Activated naive CD8-positive, alpha-beta T cell treated with anti-CD3 and anti-CD28 coated beads, Interleukin-2, amount 10 ng/mL, durations not matched to agents 7 days and 5 days (primary cell): Measurements from ENCODE around the gene TMC4. TPM values are rescaled to one million over a fixed set of nuclear protein-coding genes. Genes with fewer than 3 reads are reported as not detected.

Source experiments
- ATAC-seq: fragments of 150-1000 bp; cut with Tn5 transposase; one replicate; pipeline ENCODE4 v1.10.0; 2021; ENCODE audit warnings: low read depth, moderate library complexity
- POLR2A ChIA-PET: fragments of 350-600 bp; sonication (Branson Sonifier 250); formaldehyde crosslinking; loops from one replicate; lab custom pipeline; 2021; ENCODE audit warnings: antibody characterized with exemption; lab: Charles Lee
- DNase-seq: peaks from one replicate; pipeline ENCODE4 v3.0.0; 2021
- H3K27ac Mint-ChIP-seq: one replicate; pipeline ENCODE4 v1.8.0; 2022; ENCODE audit warnings: mild to moderate bottlenecking, mixed read lengths
- H3K27me3 Mint-ChIP-seq: one replicate; pipeline ENCODE4 v1.8.0; 2022; ENCODE audit warnings: mild to moderate bottlenecking, moderate library complexity, mixed read lengths
- H3K36me3 Mint-ChIP-seq: one replicate; pipeline ENCODE4 v1.8.0; 2021; ENCODE audit warnings: mild to moderate bottlenecking, mixed read lengths
- H3K4me1 Mint-ChIP-seq: one replicate; pipeline ENCODE4 v1.8.0; 2021; ENCODE audit warnings: mixed read lengths
- H3K4me3 Mint-ChIP-seq: one replicate; pipeline ENCODE4 v1.8.0; 2022; ENCODE audit warnings: mild to moderate bottlenecking, moderate library complexity, mixed read lengths
- H3K9me3 Mint-ChIP-seq: one replicate; pipeline ENCODE4 v1.8.0; 2021; ENCODE audit warnings: mixed read lengths
- total RNA-seq, 2 experiments: library from RNA; stranded (reverse); gene quantifications; one replicate each; pipeline ENCODE4 v1.2.3, GENCODE V29; 2021

TMC4 gene
- total RNA-seq, 2 experiments from 2014 or later = 1.7 to 3.0 TPM

DNA sequence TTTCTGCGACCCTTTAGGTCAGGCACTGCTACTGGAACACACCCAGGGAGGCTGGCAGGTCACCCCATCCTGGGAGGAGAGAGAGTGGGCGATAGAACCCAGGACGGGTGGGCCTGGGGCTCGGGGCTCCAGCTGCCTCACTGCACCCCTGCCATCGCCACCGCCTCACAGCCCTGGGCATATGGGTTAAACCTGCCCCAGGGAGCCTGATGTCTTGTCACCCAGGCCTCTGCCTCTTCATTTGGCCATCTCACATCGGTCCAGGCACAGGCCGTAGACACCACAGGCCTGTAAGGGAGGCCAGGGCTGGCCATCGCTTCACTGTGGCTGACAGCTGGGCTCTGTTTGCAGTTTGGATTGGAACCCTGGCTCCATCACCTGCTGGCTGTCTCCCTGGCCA is 47.2 kb downstream of the TMC4 start:
- Mint-ChIP-seq H3K27ac (no peak overlapping the region), H3K9me3 (no peaks in the 10 kb centered on the region), H3K4me1 (no peaks in the 10 kb centered on the region), H3K27me3 (no peaks in the 10 kb centered on the region), H3K36me3 (peaks cover 6% of the 10 kb centered on the region), H3K4me3 (no peak overlapping the region)
- DNase-seq = no peak
- no peak for ATAC-seq
- POLR2A ChIA-PET = no interaction called here

DNA sequence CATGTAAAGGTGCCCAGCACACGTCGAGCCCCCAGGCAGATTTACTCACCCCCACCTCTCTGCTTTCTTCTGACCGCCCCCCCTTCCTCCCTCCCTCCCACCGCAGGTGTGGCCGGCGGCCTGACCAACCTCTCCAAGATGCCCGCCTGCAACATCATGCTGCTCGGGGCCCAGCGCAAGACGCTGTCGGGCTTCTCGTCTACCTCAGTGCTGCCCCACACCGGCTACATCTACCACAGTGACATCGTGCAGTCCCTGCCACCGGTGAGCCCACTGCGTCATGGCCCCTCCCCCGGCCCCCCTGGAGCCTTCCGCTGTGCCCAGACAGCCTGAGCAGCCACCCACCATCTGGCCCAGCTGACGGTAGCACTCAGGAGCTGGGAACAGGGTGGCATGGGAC is 48.6 kb downstream of the TMC4 start:
- DNase-seq (no peak), ATAC-seq (no peak)
- Mint-ChIP-seq H3K27me3 (no peaks in the 10 kb centered on the region), H3K4me3 (no peak overlapping the region), H3K9me3 (no peaks in the 10 kb centered on the region), H3K36me3 (peaks cover 6% of the 10 kb centered on the region), H3K4me1 (no peaks in the 10 kb centered on the region), H3K27ac (no peak overlapping the region)
- POLR2A ChIA-PET = no interaction called here

DNA sequence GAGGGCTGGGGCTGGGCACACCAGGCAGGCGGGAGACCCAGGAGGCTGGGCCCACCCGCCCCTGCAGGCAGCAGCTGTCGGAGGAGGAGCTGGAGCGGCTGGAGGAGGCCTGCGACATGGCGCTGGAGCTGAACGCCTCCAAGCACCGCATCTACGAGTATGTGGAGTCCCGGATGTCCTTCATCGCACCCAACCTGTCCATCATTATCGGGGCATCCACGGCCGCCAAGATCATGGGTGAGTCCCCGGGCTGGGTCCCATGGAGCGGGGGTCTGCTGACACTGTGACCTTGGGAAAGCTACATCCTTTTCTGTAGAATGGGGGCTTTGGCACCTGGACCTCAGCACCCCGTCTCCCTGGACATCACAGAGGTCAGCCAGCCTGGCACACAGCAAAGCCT is 49.3 kb downstream of the TMC4 start:
- H3K36me3 Mint-ChIP-seq = peaks cover 6% of the 10 kb centered on the region
- no peaks in the 10 kb centered on the region for H3K9me3 Mint-ChIP-seq
- ATAC-seq = no peak
- H3K27me3 Mint-ChIP-seq = no peaks in the 10 kb centered on the region
- DNase-seq = no peak
- POLR2A ChIA-PET = no interaction called here
- H3K4me3 Mint-ChIP-seq = no peak overlapping the region
- H3K4me1 Mint-ChIP-seq = no peaks in the 10 kb centered on the region
- H3K27ac Mint-ChIP-seq = no peak overlapping the region

DNA sequence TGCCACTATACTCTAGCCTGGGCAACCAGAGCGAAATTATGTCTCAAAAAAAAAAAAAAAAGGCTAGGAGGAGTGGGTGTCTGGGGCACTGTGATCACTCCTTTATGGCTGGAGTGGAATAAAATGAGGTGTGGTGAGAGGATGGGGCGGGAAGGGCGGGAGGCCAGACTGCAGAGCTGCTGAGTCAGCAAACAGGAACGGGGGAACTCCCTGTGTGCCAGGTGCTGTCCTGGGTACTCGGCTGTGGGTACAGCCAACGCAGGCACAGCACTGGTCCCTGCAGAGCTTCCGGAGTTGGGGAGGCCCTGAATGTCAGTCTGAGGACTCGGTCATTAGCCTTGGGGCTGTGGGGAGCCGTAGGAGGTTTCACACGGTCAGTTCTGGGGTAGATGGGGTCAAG is 51.7 kb downstream of the TMC4 start:
- Mint-ChIP-seq H3K27ac (no peak overlapping the region), H3K9me3 (no peaks in the 10 kb centered on the region), H3K27me3 (no peaks in the 10 kb centered on the region), H3K4me1 (peaks cover 13% of the 10 kb centered on the region), H3K4me3 (no peak overlapping the region), H3K36me3 (peaks cover 8% of the 10 kb centered on the region)
- DNase-seq (no peak), ATAC-seq (no peak)
- POLR2A ChIA-PET = no interaction called here

DNA sequence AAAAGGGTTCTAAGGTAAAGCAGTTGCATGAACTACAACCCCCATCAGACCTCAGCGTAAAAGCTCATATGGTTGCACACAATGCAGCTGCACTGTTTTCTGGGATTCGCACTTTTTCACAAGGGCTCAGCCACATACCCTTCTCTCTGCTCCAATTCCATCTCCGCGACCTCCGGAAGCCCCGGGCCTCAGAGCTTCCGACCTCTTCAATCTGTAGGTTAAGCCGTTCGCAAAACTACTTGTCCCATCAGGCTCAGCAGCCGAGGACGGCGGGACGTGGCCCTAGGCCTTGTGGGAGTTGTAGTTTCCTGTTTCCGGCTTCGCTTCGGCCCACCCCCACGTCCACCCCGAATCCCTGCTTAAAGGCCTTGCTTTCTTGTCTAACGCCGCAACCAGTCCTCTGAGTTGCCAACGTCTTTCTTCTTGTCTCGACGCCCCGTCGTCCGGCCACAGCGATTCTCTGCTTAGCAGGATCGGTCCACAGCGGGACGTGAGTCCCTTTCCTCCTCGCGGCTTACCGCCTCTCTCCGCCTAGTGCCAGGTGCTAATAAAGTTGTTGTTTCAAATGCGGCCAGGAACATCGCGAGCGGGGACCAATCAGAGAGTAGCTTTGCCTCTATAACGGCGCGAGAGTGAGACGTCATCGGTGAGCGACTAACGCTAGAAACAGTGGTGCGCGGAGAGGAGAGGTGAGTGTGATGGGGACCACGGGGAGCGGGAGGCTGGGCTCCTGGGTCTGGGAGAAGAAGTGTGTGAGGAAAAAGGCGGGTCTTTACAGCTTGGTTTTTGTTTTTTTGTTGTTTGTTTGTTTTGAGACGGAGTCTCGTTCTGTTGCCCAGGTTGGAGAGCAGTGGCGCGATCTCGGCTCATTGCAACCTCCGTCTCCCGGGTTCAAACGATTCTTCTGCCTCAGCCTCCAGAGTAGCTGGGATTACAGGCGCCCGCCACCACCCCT is 57.6 kb downstream of the TMC4 start, which contains the start of the genes PRPF31 and TFPT:
Gene PRPF31 (plus strand): TSS at position 646 of the 955 bp plus-strand sequence. CDS start 2,525 bp downstream, outside the sequence.
Gene TFPT (minus strand): TSS at position 549 of the 955 bp plus-strand sequence. CDS start 388 bp downstream, at position 161.
- Mint-ChIP-seq H3K27ac (peak within 1 kb of the TSS; percentile 91), H3K4me1 (peaks cover 28% of the 10 kb centered on the region), H3K27me3 (no peaks in the 10 kb centered on the region), H3K9me3 (no peaks in the 10 kb centered on the region), H3K4me3 (peak within 1 kb of the TSS; percentile 95), H3K36me3 (peaks cover 16% of the 10 kb centered on the region)
- POLR2A ChIA-PET = interaction anchor here (0.6 to 3.0 kb wide), 16 partner anchors 11 to 346 kb away, joined by 3 to 38 read pairs (median 6); partner anchors contain the start of genes CNOT3, LENG1, LENG8 and MBOAT7
- peak; percentile 89 for DNase-seq
- ATAC-seq = peak; percentile 86

DNA sequence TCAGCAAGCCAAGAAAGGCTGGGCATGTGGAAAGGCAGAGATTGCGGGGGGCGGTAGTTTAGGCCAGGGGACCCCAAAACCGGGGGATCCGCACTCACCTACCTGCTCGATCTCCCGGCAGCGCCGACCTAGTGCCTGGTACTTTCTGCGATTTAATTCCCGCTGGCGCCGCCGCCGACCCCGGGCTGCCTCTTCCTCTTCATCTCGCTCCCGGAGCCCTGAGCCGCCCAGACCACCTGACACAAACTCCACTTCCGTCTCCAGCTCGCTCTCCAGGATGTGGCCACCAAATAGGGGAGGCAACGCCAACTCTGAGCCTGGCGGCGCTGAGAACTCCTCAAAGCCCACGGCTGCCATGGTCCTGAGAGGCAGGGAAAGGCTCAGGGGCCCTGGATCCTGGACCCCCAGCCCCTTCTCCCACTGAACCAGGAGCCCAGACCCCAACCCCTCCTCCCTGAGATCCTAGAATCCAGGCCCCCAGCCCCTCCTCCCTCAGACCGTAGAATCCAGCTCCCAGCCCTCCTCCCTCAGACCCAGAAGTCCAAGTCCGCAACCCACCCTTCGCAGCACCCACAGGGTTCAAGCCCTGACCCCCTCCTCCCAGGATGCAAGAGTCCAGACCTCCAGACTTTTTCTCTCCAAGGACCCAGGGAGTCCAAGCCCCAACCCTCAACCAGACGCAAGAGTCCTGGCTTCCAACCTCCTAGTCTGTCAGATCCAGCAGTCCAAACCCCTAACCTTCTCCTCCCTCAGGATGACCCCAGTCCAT is 58.4 kb downstream of the TMC4 start:
- DNase-seq = peak; percentile 71
- no peaks in the 10 kb centered on the region for H3K27me3 Mint-ChIP-seq
- H3K27ac Mint-ChIP-seq = peak overlapping the region; percentile 91
- no peaks in the 10 kb centered on the region for H3K9me3 Mint-ChIP-seq
- peaks cover 18% of the 10 kb centered on the region for H3K36me3 Mint-ChIP-seq
- POLR2A ChIA-PET = interaction anchor here (0.6 to 3.0 kb wide), 15 partner anchors 11 to 347 kb away, joined by 3 to 38 read pairs (median 7); partner anchors contain the start of genes CNOT3, LENG1, LENG8 and MBOAT7
- peak; percentile 65 for ATAC-seq
- H3K4me1 Mint-ChIP-seq = peaks cover 28% of the 10 kb centered on the region
- H3K4me3 Mint-ChIP-seq = peak overlapping the region; percentile 95

Other genes starting within 250 kb of the TMC4 start
- not detected for gene CACNG8, start 210.2 kb downstream of the TMC4 start, total RNA-seq
- gene CACNG6, start 181.5 kb downstream of the TMC4 start, total RNA-seq = not detected
- not detected for gene VSTM1, start 109.3 kb downstream of the TMC4 start, total RNA-seq
- gene TARM1, start 91.8 kb downstream of the TMC4 start, total RNA-seq = not detected
- 1 to 10 TPM in 1 of 2 experiments, under 1 TPM in 1; 0.96 to 1.5 TPM for gene OSCAR, start 72.4 kb downstream of the TMC4 start, total RNA-seq
- gene NDUFA3, start 70.3 kb downstream of the TMC4 start, total RNA-seq = 100 to 1,000 TPM; 134 to 135 TPM
- gene TFPT, start 57.5 kb downstream of the TMC4 start, total RNA-seq = 10 to 100 TPM; 37.9 to 43.3 TPM
- gene PRPF31, start 57.4 kb downstream of the TMC4 start, total RNA-seq = 10 to 100 TPM; 66.3 to 69.3 TPM
- 10 to 100 TPM; 60.0 to 72.3 TPM for gene CNOT3, start 35.4 kb downstream of the TMC4 start, total RNA-seq
- 10 to 100 TPM; 10.2 to 12.8 TPM for gene LENG1, start 13.4 kb downstream of the TMC4 start, total RNA-seq
- 10 to 100 TPM; 49.0 to 52.2 TPM for gene MBOAT7, start 16.4 kb upstream of the TMC4 start, total RNA-seq
- 10 to 100 TPM; 16.3 to 17.4 TPM for gene TSEN34, start 18.1 kb upstream of the TMC4 start, total RNA-seq
- gene RPS9, start 27.7 kb upstream of the TMC4 start, total RNA-seq = 1,000 to 10,000 TPM; 1,098 to 1,155 TPM
- gene LILRB3, start 49.8 kb upstream of the TMC4 start, total RNA-seq = 1 to 10 TPM in 1 of 2 experiments, under 1 TPM in 1; 0.74 to 1.3 TPM
- gene LILRA6, start 69.6 kb upstream of the TMC4 start, total RNA-seq = under 1 TPM; 0.60 to 0.64 TPM
- under 1 TPM; 0.28 to 0.36 TPM for gene LILRB5, start 84.1 kb upstream of the TMC4 start, total RNA-seq
- gene LILRB2, start 108.0 kb upstream of the TMC4 start, total RNA-seq = under 1 TPM; 0.55 to 0.57 TPM
- gene LILRA5, start 140.0 kb upstream of the TMC4 start, total RNA-seq = not detected
- not detected for gene LILRA4, start 166.0 kb upstream of the TMC4 start, total RNA-seq
- 10 to 100 TPM; 75.0 to 79.2 TPM for gene LAIR1, start 191.8 kb upstream of the TMC4 start, total RNA-seq
- 1 to 10 TPM; 1.1 to 1.9 TPM for gene TTYH1, start 242.3 kb upstream of the TMC4 start, total RNA-seq